ENCODE measurements around the gene ACOX3.

ACOX3 gene

DNA sequence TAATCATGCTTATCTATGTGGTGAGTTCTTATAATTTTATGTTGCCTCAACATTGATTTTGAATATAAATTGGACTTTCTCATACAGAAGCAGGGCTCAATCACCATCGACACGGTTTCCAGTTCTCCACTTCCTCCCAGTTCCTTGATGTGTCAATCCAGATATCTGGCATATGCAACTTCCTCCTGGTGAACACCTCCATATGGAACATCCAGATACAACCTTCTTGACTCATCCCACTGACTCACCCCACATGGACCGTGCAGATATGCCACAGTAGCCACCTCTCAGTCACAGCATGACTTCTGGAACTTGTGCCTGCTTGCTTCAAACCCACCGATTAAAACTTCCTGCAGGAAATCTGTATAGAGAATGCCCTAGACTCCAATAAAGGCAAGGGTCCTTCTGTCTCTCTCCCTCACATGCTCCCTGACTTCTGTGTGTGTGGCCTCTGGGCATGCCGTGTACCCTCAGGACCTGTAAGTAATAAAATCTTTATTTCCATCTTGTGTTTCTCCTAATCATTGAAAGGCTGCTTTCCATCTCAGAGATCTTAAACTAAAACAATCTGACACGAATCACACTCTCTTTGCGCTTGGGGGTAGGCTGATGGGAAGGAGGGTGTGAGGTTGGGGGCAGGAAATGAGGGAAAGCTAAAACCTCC lies 104.0 kb downstream of the ACOX3 start:
- Histone ChIP-seq H3K4me3 (ENCODE audit: low read depth, low read length, poor library complexity, severe bottlenecking) (no peak overlapping the region), H3F3A (ENCODE audit: insufficient read depth, low read length) (no peaks in the 10 kb centered on the region), H3K27ac (ENCODE audit: low read depth, low read length, poor library complexity, severe bottlenecking) (no peak overlapping the region), H2AFZ (ENCODE audit: low read length) (no peak overlapping the region), H3K79me2 (ENCODE audit: insufficient read depth, low read length) (no peaks in the 10 kb centered on the region), H3K27me3 (ENCODE audit: insufficient read depth, low read length) (no peaks in the 10 kb centered on the region), H3K9me2 (ENCODE audit: low read depth, low read length) (no peaks in the 10 kb centered on the region), H3K4me1 (ENCODE audit: insufficient read depth, low read length, severe bottlenecking) (no peaks in the 10 kb centered on the region), H3K36me3 (ENCODE audit: insufficient read depth, low read length) (no peaks in the 10 kb centered on the region; the same call in 1 of the 2 replicates), H3K9ac (ENCODE audit: low read length) (no peak overlapping the region), H3K4me2 (ENCODE audit: low read length) (no peak overlapping the region), H4K20me1 (ENCODE audit: insufficient read depth, low read length) (no peaks in the 10 kb centered on the region), H3K9me3 (ENCODE audit: low read length) (no peaks in the 10 kb centered on the region)
- TF ChIP-seq EZH2 (IDR thresholded peaks at IDR 0.05; ENCODE audit: borderline replicate concordance, low read length) = no peak
- TF ChIP-seq, protein P1, sequence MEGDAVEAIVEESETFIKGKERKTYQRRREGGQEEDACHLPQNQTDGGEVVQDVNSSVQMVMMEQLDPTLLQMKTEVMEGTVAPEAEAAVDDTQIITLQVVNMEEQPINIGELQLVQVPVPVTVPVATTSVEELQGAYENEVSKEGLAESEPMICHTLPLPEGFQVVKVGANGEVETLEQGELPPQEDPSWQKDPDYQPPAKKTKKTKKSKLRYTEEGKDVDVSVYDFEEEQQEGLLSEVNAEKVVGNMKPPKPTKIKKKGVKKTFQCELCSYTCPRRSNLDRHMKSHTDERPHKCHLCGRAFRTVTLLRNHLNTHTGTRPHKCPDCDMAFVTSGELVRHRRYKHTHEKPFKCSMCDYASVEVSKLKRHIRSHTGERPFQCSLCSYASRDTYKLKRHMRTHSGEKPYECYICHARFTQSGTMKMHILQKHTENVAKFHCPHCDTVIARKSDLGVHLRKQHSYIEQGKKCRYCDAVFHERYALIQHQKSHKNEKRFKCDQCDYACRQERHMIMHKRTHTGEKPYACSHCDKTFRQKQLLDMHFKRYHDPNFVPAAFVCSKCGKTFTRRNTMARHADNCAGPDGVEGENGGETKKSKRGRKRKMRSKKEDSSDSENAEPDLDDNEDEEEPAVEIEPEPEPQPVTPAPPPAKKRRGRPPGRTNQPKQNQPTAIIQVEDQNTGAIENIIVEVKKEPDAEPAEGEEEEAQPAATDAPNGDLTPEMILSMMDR (IDR thresholded peaks at IDR 0.05; ENCODE audit: low read length) = no peak

DNA sequence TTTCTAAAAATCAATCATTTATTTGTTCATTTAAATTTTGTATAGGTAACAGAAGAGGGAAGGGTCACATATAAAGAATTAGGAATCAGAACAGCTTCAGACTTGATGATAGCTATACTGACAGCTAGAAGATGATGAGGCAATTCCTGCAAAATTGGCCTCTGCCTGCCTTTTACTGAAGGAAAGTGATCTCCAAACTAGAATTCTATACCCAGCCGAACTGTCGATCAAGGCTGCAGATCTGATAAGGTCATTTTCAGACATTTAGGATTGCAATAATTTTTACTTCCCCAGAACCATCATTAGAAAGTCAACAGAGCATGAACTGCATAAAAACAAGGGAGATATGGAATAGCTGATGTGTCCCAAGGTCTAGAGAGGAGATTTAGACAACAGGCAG lies 104.7 kb downstream of the ACOX3 start:
- TF ChIP-seq EZH2 (IDR thresholded peaks at IDR 0.05; ENCODE audit: borderline replicate concordance, low read length) = no peak
- TF ChIP-seq, protein P1 (IDR thresholded peaks at IDR 0.05; ENCODE audit: low read length) = no peak

DNA sequence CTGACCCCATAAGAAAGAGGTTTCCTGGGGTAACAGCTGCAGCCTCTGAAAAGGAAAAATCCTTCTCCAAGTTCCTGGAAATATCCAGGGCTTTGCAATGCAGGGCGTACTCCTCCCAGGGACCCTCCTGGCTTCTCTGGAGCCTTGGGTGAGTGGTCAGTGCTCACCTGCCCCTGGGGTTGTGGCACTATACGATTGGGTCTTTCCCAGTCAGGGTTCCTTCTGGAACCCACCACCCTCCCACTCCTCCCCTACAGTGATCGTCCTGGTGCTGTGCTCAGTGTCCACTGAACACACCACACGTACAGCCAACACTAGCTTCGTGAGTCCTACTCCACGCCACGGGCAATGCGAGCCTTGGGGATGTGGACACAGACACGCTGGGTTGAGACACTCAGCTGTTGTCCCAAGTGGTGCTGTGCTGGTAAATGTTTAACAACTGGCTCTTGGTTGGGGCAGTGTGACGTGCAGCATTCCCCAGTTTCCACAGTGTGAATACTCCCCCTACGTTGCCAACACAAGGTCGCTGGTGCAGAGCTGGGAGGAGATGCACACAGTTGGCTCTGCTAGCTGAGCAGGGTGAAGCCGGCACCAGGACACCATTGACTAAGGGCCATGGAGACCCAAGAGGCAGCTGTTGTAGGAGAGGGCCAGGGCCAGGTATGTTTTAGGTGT lies 105.6 kb downstream of the ACOX3 start:
- TF ChIP-seq EZH2 (IDR thresholded peaks at IDR 0.05; ENCODE audit: borderline replicate concordance, low read length) = no peak
- TF ChIP-seq, protein P1 (IDR thresholded peaks at IDR 0.05; ENCODE audit: low read length) = no peak
- Histone ChIP-seq H3K27me3 (ENCODE audit: insufficient read depth, low read length) (no peaks in the 10 kb centered on the region), H3K9ac (ENCODE audit: low read length) (no peak overlapping the region), H3F3A (ENCODE audit: insufficient read depth, low read length) (no peaks in the 10 kb centered on the region), H4K20me1 (ENCODE audit: insufficient read depth, low read length) (no peaks in the 10 kb centered on the region), H2AFZ (ENCODE audit: low read length) (no peak overlapping the region), H3K4me3 (ENCODE audit: low read depth, low read length, poor library complexity, severe bottlenecking) (no peak overlapping the region), H3K4me1 (ENCODE audit: insufficient read depth, low read length, severe bottlenecking) (peaks cover 5% of the 10 kb centered on the region), H3K79me2 (ENCODE audit: insufficient read depth, low read length) (no peaks in the 10 kb centered on the region), H3K36me3 (ENCODE audit: insufficient read depth, low read length) (no peaks in the 10 kb centered on the region; the same call in 1 of the 2 replicates), H3K27ac (ENCODE audit: low read depth, low read length, poor library complexity, severe bottlenecking) (no peak overlapping the region), H3K9me2 (ENCODE audit: low read depth, low read length) (no peaks in the 10 kb centered on the region), H3K4me2 (ENCODE audit: low read length) (no peak overlapping the region), H3K9me3 (ENCODE audit: low read length) (no peaks in the 10 kb centered on the region)

More for the DNA sequence above, 104.7 kb downstream of the ACOX3 start:
- Histone ChIP-seq H3K27me3 (ENCODE audit: insufficient read depth, low read length) (no peaks in the 10 kb centered on the region), H3K9me2 (ENCODE audit: low read depth, low read length) (no peaks in the 10 kb centered on the region), H3K79me2 (ENCODE audit: insufficient read depth, low read length) (no peaks in the 10 kb centered on the region), H3K9me3 (ENCODE audit: low read length) (no peaks in the 10 kb centered on the region), H3K9ac (ENCODE audit: low read length) (no peak overlapping the region), H3K4me2 (ENCODE audit: low read length) (no peak overlapping the region), H3K4me1 (ENCODE audit: insufficient read depth, low read length, severe bottlenecking) (peaks cover 5% of the 10 kb centered on the region), H3K4me3 (ENCODE audit: low read depth, low read length, poor library complexity, severe bottlenecking) (no peak overlapping the region), H4K20me1 (ENCODE audit: insufficient read depth, low read length) (no peaks in the 10 kb centered on the region), H2AFZ (ENCODE audit: low read length) (no peak overlapping the region), H3F3A (ENCODE audit: insufficient read depth, low read length) (no peaks in the 10 kb centered on the region), H3K27ac (ENCODE audit: low read depth, low read length, poor library complexity, severe bottlenecking) (no peak overlapping the region), H3K36me3 (ENCODE audit: insufficient read depth, low read length) (no peaks in the 10 kb centered on the region; the same call in 1 of the 2 replicates)
